Transverse colon (tissue), 4 donors: Measurements from ENCODE around the gene ZC3H12D.

ENCODE experiments used
- CTCF ChIP-seq, 5 experiments: fragments of 200-600 bp in 3 of 5; fragments of 450-650 bp in 2 of 5; sonication (generic) in 3 of 5; IDR thresholded peaks; 1 replicate in 2 of 5; 2 replicates in 3 of 5; pipeline ENCODE4 v1.5.1; 2016 to 2017; ENCODE audit warnings: antibody characterized with exemption in 5 of 5, inconsistent platforms in 3 of 5, mild to moderate bottlenecking in 2 of 5, moderate library complexity in 1 of 5
- EP300 ChIP-seq: sonication (generic); formaldehyde crosslinking; IDR thresholded peaks from one replicate; pipeline ENCODE4 v1.6.1; 2017; ENCODE audit warnings: antibody characterized with exemption, low read depth
- POLR2AphosphoS5 ChIP-seq, 3 donors: sonication (generic); formaldehyde crosslinking; IDR thresholded peaks; one replicate each; pipeline ENCODE4 v1.6.1; 2016; ENCODE audit warnings: antibody characterized with exemption in 3 of 3

GRCh38 chr6:149508485-149508884 is 23.7 kb upstream of the ZC3H12D start:
- TF ChIP-seq CTCF (IDR thresholded peaks at IDR 0.05) (no peak), EP300 (no peak), POLR2AphosphoS5 (IDR thresholded peaks at IDR 0.05) (no peak)
